Brain microvascular endothelial cell (primary cell): ENCODE measurements around the gene RET.

Source experiments
- DNase-seq: peaks from one replicate; pipeline ENCODE4 v3.0.0-alpha.2; 2020
- H3K27ac ChIP-seq: fragments of 250-450 bp; sonication (Bioruptor Pico); 2 replicates; pipeline ENCODE4 v1.5.1; 2020; ENCODE audit warnings: mild to moderate bottlenecking, moderate library complexity
- H3K27me3 ChIP-seq: fragments of 250-450 bp; sonication (Bioruptor Pico); replicated peaks from 2 replicates; pipeline ENCODE4 v1.5.1; 2020; ENCODE audit warnings: mild to moderate bottlenecking
- H3K36me3 ChIP-seq: fragments of 250-450 bp; sonication (Bioruptor Pico); replicated peaks from 2 replicates; pipeline ENCODE4 v1.5.1; 2020; ENCODE audit warnings: mild to moderate bottlenecking
- H3K4me3 ChIP-seq: 2 replicates; pipeline ENCODE4 v1.5.1; 2011; ENCODE audit warnings: low read depth, mild to moderate bottlenecking, control low read depth, low read length, moderate library complexity
- in situ Hi-C: cut with HindIII; loops from 2 replicates; pipeline ENCODE4 v1.10.0; 2017; ENCODE audit warnings: low sequenced_read_pairs, low pct_ligation_motif_present
- TF ChIP-seq, protein P1 (sequence below): IDR thresholded peaks from 2 replicates; pipeline ENCODE4 v1.5.1; 2011; ENCODE audit warnings: low read depth, mild to moderate bottlenecking, moderate library complexity, low read length, control low read depth, inconsistent platforms; ENCODE audit errors: missing control alignments

The RET gene

DNA sequence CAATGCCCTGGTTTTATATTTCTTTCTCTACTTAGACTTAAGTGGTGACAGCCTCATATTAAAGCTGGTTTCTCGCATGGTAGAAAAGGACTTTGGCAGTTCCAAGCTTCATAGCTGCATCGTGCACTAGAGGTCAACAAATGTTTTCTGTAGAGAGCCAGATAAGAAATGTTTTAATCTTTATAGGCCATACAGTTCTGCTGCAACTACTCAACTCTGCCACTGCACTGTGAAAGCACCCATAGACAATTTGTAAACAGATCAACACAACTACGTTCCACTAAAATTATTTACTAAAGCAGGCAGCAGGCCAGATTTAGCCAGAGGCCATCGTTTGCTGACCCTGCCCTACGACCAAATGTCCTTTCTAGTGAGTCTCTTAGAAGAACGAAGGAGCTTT, 98.1 kb downstream of the RET start:
- Histone ChIP-seq H3K27ac (no peak overlapping the region), H3K27me3 (no peaks in the 10 kb centered on the region), H3K4me3 (no peak overlapping the region), H3K36me3 (peaks cover 40% of the 10 kb centered on the region)
- TF ChIP-seq, protein P1, sequence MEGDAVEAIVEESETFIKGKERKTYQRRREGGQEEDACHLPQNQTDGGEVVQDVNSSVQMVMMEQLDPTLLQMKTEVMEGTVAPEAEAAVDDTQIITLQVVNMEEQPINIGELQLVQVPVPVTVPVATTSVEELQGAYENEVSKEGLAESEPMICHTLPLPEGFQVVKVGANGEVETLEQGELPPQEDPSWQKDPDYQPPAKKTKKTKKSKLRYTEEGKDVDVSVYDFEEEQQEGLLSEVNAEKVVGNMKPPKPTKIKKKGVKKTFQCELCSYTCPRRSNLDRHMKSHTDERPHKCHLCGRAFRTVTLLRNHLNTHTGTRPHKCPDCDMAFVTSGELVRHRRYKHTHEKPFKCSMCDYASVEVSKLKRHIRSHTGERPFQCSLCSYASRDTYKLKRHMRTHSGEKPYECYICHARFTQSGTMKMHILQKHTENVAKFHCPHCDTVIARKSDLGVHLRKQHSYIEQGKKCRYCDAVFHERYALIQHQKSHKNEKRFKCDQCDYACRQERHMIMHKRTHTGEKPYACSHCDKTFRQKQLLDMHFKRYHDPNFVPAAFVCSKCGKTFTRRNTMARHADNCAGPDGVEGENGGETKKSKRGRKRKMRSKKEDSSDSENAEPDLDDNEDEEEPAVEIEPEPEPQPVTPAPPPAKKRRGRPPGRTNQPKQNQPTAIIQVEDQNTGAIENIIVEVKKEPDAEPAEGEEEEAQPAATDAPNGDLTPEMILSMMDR: no peak
- DNase-seq: no peak
- in situ Hi-C loops: no loop called here

DNA sequence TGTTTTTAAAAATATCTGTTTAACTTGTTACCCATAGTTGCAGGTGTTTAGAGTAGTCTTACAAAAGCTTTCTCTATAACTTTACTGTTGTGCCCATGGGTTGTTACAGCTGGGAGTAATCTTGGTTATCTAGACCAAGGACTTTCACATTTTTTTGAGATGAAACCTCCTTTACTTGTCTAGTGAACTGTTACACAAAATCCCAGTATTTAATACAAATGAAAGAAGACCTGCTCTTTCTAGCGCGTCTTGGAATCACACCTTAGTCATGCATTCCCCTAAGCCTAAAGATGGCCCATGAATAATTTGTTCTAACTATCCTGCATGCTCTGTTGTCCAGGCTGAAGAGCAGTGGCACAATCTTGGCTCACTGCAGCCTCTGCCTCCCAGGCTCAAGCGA, 99.4 kb downstream of the RET start:
- in situ Hi-C loops: no loop called here
- TF ChIP-seq, protein P1: no peak
- H3K4me3 ChIP-seq: no peak overlapping the region
- no peak overlapping the region for H3K27ac ChIP-seq
- DNase-seq: no peak
- H3K27me3 ChIP-seq: no peaks in the 10 kb centered on the region
- H3K36me3 ChIP-seq: peaks cover 44% of the 10 kb centered on the region

DNA sequence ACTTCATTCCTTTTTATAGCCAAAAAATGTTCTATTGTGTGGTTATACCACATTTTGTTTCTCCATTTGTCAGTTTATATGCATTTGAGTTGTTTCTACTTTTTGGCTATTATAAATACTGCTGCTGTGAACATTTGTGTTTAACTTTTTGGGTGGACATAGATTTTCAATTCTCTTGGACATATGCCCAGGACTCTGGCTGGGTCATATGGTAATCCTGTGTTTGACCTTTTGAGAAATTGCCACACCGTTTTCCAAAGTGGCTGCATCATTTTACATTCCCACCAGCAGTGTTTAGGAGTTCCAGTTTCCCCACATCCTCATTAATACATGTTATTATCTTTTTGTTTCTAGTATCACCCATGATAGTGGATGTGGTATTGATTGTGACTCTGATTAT, 100.7 kb downstream of the RET start:
- TF ChIP-seq, protein P1: no peak
- Histone ChIP-seq H3K4me3 (no peak overlapping the region), H3K27me3 (no peaks in the 10 kb centered on the region), H3K27ac (no peak overlapping the region), H3K36me3 (peaks cover 41% of the 10 kb centered on the region)
- in situ Hi-C loops: no loop called here
- DNase-seq: no peak
